Peyer's patch (tissue), 4 donors: ENCODE measurements around the gene WASL. TPM values are rescaled to one million over a fixed set of nuclear protein-coding genes. Genes with fewer than 3 reads are reported as not detected.

Source experiments
- DNase-seq, 3 donors: peaks; one replicate each; pipeline ENCODE4 v3.0.0-alpha.2; 2017 to 2019
- H3K27ac ChIP-seq, 4 donors: fragments of 200-600 bp; sonication (generic); one replicate each; pipeline ENCODE4 v1.5.1; 2016 to 2019
- H3K27me3 ChIP-seq, 2 donors: fragments of 200-600 bp; sonication (generic); one replicate each; pipeline ENCODE4 v1.5.1; 2019
- H3K36me3 ChIP-seq, 3 donors: fragments of 200-600 bp; sonication (generic); one replicate each; pipeline ENCODE4 v1.5.1; 2016 to 2019
- H3K4me1 ChIP-seq, 4 donors: fragments of 200-600 bp; sonication (generic); one replicate each; pipeline ENCODE4 v1.5.1; 2016 to 2019
- H3K4me3 ChIP-seq, 4 donors: fragments of 200-600 bp; sonication (generic); 1 replicate in 3 of 4; 2 replicates in 1 of 4; pipeline ENCODE4 v1.5.1; 2016 to 2019; ENCODE audit warnings: mild to moderate bottlenecking in 1 of 4
- H3K9me3 ChIP-seq, 4 donors: fragments of 200-600 bp; sonication (generic); one replicate each; pipeline ENCODE4 v1.5.1; 2016 to 2019; ENCODE audit warnings: mild to moderate bottlenecking in 1 of 4
- CTCF ChIP-seq, 6 experiments: fragments of 450-650 bp in 4 of 6; fragments of 200-600 bp in 2 of 6; sonication (generic) in 1 of 6; IDR thresholded peaks; one replicate each; pipeline ENCODE4 v1.5.1; 2017 to 2019; ENCODE audit warnings: antibody characterized with exemption in 6 of 6, mild to moderate bottlenecking in 3 of 6, moderate library complexity in 1 of 6
- POLR2A ChIP-seq, 2 donors: fragments of 450-650 bp; IDR thresholded peaks; one replicate each; pipeline ENCODE4 v1.5.1; 2017; ENCODE audit warnings: antibody characterized with exemption in 2 of 2, mild to moderate bottlenecking in 2 of 2, moderate library complexity in 2 of 2
- total RNA-seq, 4 donors: library from RNA; depleted of rRNA; stranded (reverse); fragments of >200 nt; gene quantifications; one replicate each; pipeline ENCODE4 v1.1.0, GENCODE V29; 2016

The WASL gene
- total RNA-seq, 4 donors from 2014 or later = 33.8 to 60.2 (median 51.5) TPM

- peaks cover 0 to 6% (median 0%) of the 10 kb centered on the region in 4 donors for H3K4me1 ChIP-seq
- TF ChIP-seq CTCF (IDR thresholded peaks at IDR 0.05) (no peak), POLR2A (IDR thresholded peaks at IDR 0.05) (no peak)
Observed at GRCh38 chr7:123711832-123712293, 36.9 kb downstream of the WASL start.

GRCh38 chr7:123710683-123711082 lies 38.1 kb downstream of the WASL start:
- no peak for DNase-seq
- TF ChIP-seq CTCF (IDR thresholded peaks at IDR 0.05) (no peak), POLR2A (IDR thresholded peaks at IDR 0.05) (no peak)
- Histone ChIP-seq H3K27me3 (no peaks in the 10 kb centered on the region), H3K36me3 (peaks cover 0 to 31% (median 0%) of the 10 kb centered on the region in 3 donors), H3K4me1 (no peaks in the 10 kb centered on the region), H3K9me3 (no peaks in the 10 kb centered on the region), H3K27ac (no peak overlapping the region), H3K4me3 (no peak overlapping the region)

More at GRCh38 chr7:123711832-123712293, 36.9 kb downstream of the WASL start:
- Histone ChIP-seq H3K27ac (no peak overlapping the region), H3K9me3 (no peaks in the 10 kb centered on the region), H3K36me3 (peaks cover 0 to 22% (median 0%) of the 10 kb centered on the region in 3 donors), H3K27me3 (no peaks in the 10 kb centered on the region), H3K4me3 (no peak overlapping the region)
- no peak for DNase-seq

- no peak for DNase-seq
- no peak overlapping the region for H3K27ac ChIP-seq
- H3K36me3 ChIP-seq = peaks cover 0 to 42% (median 0%) of the 10 kb centered on the region in 3 donors
- TF ChIP-seq CTCF (IDR thresholded peaks at IDR 0.05) (no peak), POLR2A (IDR thresholded peaks at IDR 0.05) (no peak)
- H3K4me1 ChIP-seq = no peaks in the 10 kb centered on the region
- no peak overlapping the region for H3K4me3 ChIP-seq
- H3K27me3 ChIP-seq = no peaks in the 10 kb centered on the region
- no peaks in the 10 kb centered on the region for H3K9me3 ChIP-seq
Observed at GRCh38 chr7:123709525-123709924, 39.3 kb downstream of the WASL start.

GRCh38 chr7:123705211-123705901 lies 43.4 kb downstream of the WASL start:
- Histone ChIP-seq H3K27me3 (no peaks in the 10 kb centered on the region), H3K9me3 (no peaks in the 10 kb centered on the region), H3K36me3 (peaks cover 0 to 45% (median 0%) of the 10 kb centered on the region in 3 donors), H3K27ac (peak overlapping the region in 2 of 4 donors; percentile 9 to 10), H3K4me3 (no peak overlapping the region), H3K4me1 (no peaks in the 10 kb centered on the region)
- DNase-seq = no peak
- TF ChIP-seq CTCF (IDR thresholded peaks at IDR 0.05) (no peak), POLR2A (IDR thresholded peaks at IDR 0.05) (no peak)

DNA sequence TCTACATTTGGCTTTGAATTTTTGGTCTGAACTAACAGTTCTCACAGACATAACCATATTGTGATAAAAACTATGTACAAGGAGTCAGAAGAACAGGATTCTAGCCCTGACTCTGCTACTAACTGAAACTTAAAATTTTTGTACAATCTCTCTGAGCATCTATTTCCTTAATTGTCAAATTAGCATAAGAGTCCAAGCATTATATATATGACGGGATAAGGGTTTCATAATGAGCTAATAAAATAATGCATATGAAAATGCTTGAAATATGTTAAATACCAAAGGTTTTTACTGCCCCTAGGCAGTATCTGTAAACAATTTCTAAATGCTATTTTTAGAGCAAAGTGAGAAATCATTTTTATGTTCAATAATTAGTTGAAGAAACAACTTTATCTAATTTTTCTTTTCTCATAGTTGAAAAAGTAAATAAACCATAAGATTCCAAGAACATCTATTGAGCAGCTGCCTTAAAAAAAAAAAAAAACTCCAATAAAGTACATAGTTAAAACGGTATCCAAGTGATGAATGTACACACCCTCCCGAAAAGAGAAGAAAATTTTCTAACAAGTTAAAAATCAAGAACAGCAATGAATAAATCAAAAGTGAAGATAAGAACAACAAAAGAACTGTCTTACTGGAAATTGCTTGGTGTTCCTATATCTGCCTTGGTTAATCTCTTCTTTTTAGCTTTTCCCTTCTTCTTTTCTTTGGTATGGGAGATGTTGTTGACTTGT lies 52.7 kb downstream of the WASL start:
- no peak for DNase-seq
- no peak for TF ChIP-seq POLR2A (IDR thresholded peaks at IDR 0.05)
- TF ChIP-seq CTCF (IDR thresholded peaks at IDR 0.05) = no peak
- Histone ChIP-seq H3K27ac (no peak overlapping the region), H3K4me1 (no peaks in the 10 kb centered on the region), H3K9me3 (no peaks in the 10 kb centered on the region), H3K4me3 (no peak overlapping the region), H3K36me3 (peaks cover 0 to 60% (median 0%) of the 10 kb centered on the region in 3 donors), H3K27me3 (no peaks in the 10 kb centered on the region)
